Gastrocnemius medialis (tissue), 4 donors: ENCODE data around the gene PTH2. TPM values are rescaled to one million over a fixed set of nuclear protein-coding genes. Genes with fewer than 3 reads are reported as not detected.

Source experiments
- ATAC-seq, 2 donors: fragments of 150-250 bp; one replicate each; pipeline ENCODE4 v1.9.1; 2016
- DNase-seq, 2 donors: peaks; one replicate each; pipeline ENCODE4 v3.0.0-alpha.2; 2019
- H3K27ac ChIP-seq, 4 donors: fragments of 200-600 bp; sonication (generic); 1 replicate in 1 of 4; 2 replicates in 3 of 4; pipeline ENCODE4 v1.5.1; 2016 to 2018; ENCODE audit warnings: mild to moderate bottlenecking in 2 of 4, moderate library complexity in 1 of 4
- H3K27me3 ChIP-seq, 3 donors: fragments of 200-600 bp; sonication (generic) in 2 of 3; 1 replicate in 1 of 3; 2 replicates in 2 of 3; pipeline versions ENCODE4 v1.5.1 to v1.6.0; 2016 to 2019; ENCODE audit warnings: mild to moderate bottlenecking in 1 of 3, moderate library complexity in 1 of 3
- H3K36me3 ChIP-seq, 2 donors: fragments of 200-600 bp; sonication (generic) in 1 of 2; one replicate each; pipeline ENCODE4 v1.5.1; 2017 to 2018
- H3K4me1 ChIP-seq, 2 donors: fragments of 200-600 bp; sonication (generic) in 1 of 2; one replicate each; pipeline ENCODE4 v1.5.1; 2016 to 2017; ENCODE audit warnings: mild to moderate bottlenecking in 2 of 2
- H3K4me3 ChIP-seq, 4 donors: fragments of 200-600 bp; sonication (generic) in 3 of 4; 1 replicate in 1 of 4; 2 replicates in 3 of 4; pipeline ENCODE4 v1.5.1; 2016 to 2019; ENCODE audit warnings: mild to moderate bottlenecking in 2 of 4
- H3K9me3 ChIP-seq, 3 donors: fragments of 200-600 bp; sonication (generic) in 2 of 3; 1 replicate in 1 of 3; 2 replicates in 2 of 3; pipeline ENCODE4 v1.5.1; 2016 to 2019
- CTCF ChIP-seq, 5 experiments: fragments of 450-650 bp in 3 of 5; fragments of 200-600 bp in 2 of 5; sonication (generic) in 2 of 5; IDR thresholded peaks in 4 of 5; conservative IDR thresholded peaks in 1 of 5; 1 replicate in 4 of 5; 2 replicates in 1 of 5; pipeline ENCODE4 v1.5.1; 2016 to 2019; ENCODE audit warnings: antibody characterized with exemption in 5 of 5, mild to moderate bottlenecking in 3 of 5, moderate library complexity in 3 of 5
- POLR2A ChIP-seq, 2 donors: fragments of 450-650 bp; IDR thresholded peaks; one replicate each; pipeline ENCODE4 v1.6.1; 2017; ENCODE audit warnings: antibody characterized with exemption in 2 of 2, mild to moderate bottlenecking in 2 of 2, moderate library complexity in 2 of 2
- in situ Hi-C, 4 donors: fragments of 200-750 bp; cut with MboI; loops; one replicate each; pipeline versions ENCODE4 v1.15.0 to v1.8.0; 2017; ENCODE audit warnings: low sequenced_read_pairs in 4 of 4
- intact Hi-C: fragments of 100-400 bp; cut with DNase I; formaldehyde crosslinking; loops from one replicate; pipeline ENCODE4 v1.15.1; 2023; ENCODE audit warnings: low total_unique reads
- total RNA-seq, 4 donors: library from RNA; depleted of rRNA; stranded (reverse); fragments of >200 nt; gene quantifications; one replicate each; pipeline versions ENCODE4 v1.1.0 to v1.2.3, GENCODE V29; 2016

Gene PTH2
- total RNA-seq, 4 donors from 2014 or later = not detected

- intact Hi-C loops (loop anchor here (2.0 to 5.0 kb wide), 4 partner anchors 45 to 1351 kb away; partner anchors contain the start of genes PRMT1, RPS11, VRK3 and ZNF473), in situ Hi-C loops (no loop called here)
- Histone ChIP-seq H3K27ac (peak within 1 kb of the TSS; percentile 90 to 97 (median 96)), H3K9me3 (no peaks in the 10 kb centered on the region), H3K4me1 (peaks cover 15 to 26% of the 10 kb centered on the region in 2 donors), H3K27me3 (no peaks in the 10 kb centered on the region), H3K4me3 (peak within 1 kb of the TSS; percentile 67 to 100 (median 90)), H3K36me3 (peaks cover 0 to under 1% of the 10 kb centered on the region in 2 donors)
- TF ChIP-seq CTCF (IDR thresholded peaks at IDR 0.05 in 4 of 5, conservative IDR thresholded peaks at IDR 0.05 in 1 of 5) (peak in 3 of 5 experiments; percentile 9 to 46 (median 35)), POLR2A (IDR thresholded peaks at IDR 0.05) (peak in 1 of 2 donors; percentile 53)
- peak; percentile 99 for DNase-seq
- peak; percentile 87 to 89 for ATAC-seq
These were observed 28.4 kb upstream of the PTH2 start, which contains the start of gene PIH1D1 for GRCh38 chr19:49451430-49452181. TSS of gene PIH1D1 (minus strand) at chr19:49451814. CDS start at chr19:49451574, 240 bp downstream.

GRCh38 chr19:49450405-49450804 lies 27.2 kb upstream of the PTH2 start:
- DNase-seq (no peak), ATAC-seq (no peak)
- in situ Hi-C loops = no loop called here
- Histone ChIP-seq H3K36me3 (peaks cover 0 to 6% of the 10 kb centered on the region in 2 donors), H3K9me3 (no peaks in the 10 kb centered on the region), H3K4me1 (peaks cover 15 to 24% of the 10 kb centered on the region in 2 donors), H3K4me3 (peak overlapping the region; percentile 67 to 100 (median 86)), H3K27me3 (no peaks in the 10 kb centered on the region), H3K27ac (peak overlapping the region in 3 of 4 donors; percentile 90 to 96 (median 96))
- intact Hi-C loops = loop anchor here (5.0 kb wide), 2 partner anchors 577 to 1352 kb away; partner anchors contain the start of genes VRK3 and ZNF473
- TF ChIP-seq CTCF (IDR thresholded peaks at IDR 0.05 in 4 of 5, conservative IDR thresholded peaks at IDR 0.05 in 1 of 5) (no peak), POLR2A (IDR thresholded peaks at IDR 0.05) (no peak)

GRCh38 chr19:49448432-49448786 lies 25.2 kb upstream of the PTH2 start:
- in situ Hi-C loops = loop anchor here in 3 of 4 donors (5.0 to 10.0 kb wide), 4 partner anchors 54 to 224 kb away; partner anchors contain the start of gene KASH5 (in 1 of the 3)

More at GRCh38 chr19:49448432-49448786, 25.2 kb upstream of the PTH2 start:
- Histone ChIP-seq H3K27ac (peak overlapping the region in 1 of 4 donors; percentile 39), H3K27me3 (no peaks in the 10 kb centered on the region), H3K9me3 (no peaks in the 10 kb centered on the region), H3K36me3 (peaks cover 0 to 6% of the 10 kb centered on the region in 2 donors), H3K4me3 (no peak overlapping the region), H3K4me1 (peaks cover 4 to 12% of the 10 kb centered on the region in 2 donors)
- ATAC-seq = no peak
- intact Hi-C loops = no loop called here
- TF ChIP-seq POLR2A (IDR thresholded peaks at IDR 0.05) (no peak), CTCF (IDR thresholded peaks at IDR 0.05 in 4 of 5, conservative IDR thresholded peaks at IDR 0.05 in 1 of 5) (no peak)
- DNase-seq = no peak
